ENCODE measurements around the gene C4orf54.

C4orf54 gene

DNA sequence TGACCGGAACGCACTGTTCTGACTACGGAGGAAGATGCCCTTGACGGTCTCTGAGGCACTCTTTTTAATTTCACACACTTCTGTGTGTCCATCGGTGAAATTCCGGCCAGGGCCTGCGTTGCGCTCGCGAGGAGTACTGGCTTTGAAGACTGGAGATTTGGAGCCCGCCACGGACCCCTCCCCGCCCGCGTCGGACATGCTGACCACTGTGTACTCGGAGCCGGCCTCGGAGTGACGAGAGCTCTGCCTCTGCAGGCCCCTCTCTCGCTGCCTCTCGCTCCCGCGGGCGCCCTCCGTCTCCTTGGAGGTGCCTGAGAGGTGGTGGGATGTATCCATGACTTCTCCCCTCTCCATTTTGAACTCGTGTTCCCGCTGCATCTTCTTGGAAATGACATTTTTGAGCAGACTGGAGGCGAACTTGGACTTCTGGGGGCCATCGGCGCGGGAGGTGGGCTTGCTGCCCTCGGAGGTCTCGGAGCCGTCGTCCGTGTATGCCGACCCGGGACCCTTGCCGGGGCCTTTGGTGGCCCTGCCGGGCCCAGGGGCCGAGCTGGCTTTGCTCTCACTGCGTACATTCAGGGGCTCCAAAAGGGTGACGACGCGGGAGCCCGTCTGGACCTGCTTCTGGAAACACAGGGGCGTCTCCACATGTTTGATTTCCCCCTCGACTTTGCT is 5.7 kb downstream of the C4orf54 start:
- DNase-seq = no peak

- no peak for DNase-seq
Observed at GRCh38 chr4:99651016-99651769, 6.4 kb downstream of the C4orf54 start.

GRCh38 chr4:99649778-99650177 is 7.8 kb downstream of the C4orf54 start:
- no peak for DNase-seq

DNA sequence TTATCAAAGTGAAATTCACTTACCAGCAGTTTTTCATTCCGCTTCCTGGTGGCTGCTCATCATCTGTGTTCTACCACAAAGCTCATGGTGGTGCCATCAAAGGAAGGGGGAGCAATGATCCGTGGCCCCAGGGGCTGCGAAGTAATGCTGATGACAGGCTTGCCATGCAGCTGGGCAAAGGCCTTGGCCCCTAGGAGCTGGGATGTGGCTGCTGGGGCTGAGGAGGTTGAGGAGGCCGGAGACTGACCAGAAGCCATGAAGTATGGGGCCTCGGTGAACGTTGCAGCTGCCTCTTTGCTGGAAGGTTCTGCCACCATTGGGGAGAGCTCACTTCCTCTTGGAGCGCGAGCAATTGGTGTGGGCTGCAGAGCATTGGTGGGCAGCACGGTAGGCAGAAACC is 8.4 kb downstream of the C4orf54 start:
- DNase-seq = no peak

GRCh38 chr4:99648321-99648720 is 9.3 kb downstream of the C4orf54 start:
- no peak for DNase-seq

- DNase-seq = no peak
Observed at GRCh38 chr4:99647071-99647470, 10.6 kb downstream of the C4orf54 start.

DNA sequence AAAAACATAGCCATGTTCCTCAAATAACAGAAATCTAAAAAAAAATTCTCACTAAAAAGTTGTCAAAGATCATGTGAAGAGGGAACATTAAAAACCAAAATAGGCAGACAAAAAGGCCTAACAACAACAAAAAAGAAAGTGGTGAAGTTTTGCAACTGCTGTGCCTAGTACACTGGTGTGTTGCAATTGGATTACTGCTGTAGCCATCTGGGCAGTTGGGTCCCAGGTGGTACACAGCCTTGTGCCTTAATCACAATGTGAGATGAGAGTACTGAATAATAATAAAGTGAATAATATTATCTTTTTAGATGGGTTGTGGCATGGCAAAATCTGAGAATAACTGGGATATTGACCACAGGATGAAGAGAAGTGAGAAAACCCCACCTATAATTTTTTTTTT is 12.0 kb downstream of the C4orf54 start:
- no peak for DNase-seq

- DNase-seq = no peak
Observed at GRCh38 chr4:99645036-99645435, 12.6 kb downstream of the C4orf54 start.

DNA sequence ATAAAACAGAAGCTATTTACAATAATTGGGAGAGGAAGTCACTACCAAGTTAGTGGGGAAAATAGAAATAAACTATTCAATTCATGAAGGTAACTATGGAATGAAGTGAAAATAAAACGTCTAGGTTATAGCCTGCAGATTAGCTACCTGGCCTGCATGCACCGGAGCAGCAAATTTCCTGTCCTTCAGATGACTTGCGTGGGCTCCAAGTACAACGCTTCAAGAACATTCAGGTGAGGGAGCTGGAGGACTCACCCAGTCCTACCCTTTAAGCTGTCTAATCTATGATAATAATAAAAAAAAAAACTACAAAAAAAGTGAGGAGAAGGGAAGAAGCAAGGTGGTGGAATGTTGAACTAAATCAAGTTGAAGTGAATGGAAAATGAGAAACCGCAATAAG is 13.2 kb downstream of the C4orf54 start:
- DNase-seq = no peak

- no peak for DNase-seq
Observed at GRCh38 chr4:99642725-99643489, 14.7 kb downstream of the C4orf54 start.

DNA sequence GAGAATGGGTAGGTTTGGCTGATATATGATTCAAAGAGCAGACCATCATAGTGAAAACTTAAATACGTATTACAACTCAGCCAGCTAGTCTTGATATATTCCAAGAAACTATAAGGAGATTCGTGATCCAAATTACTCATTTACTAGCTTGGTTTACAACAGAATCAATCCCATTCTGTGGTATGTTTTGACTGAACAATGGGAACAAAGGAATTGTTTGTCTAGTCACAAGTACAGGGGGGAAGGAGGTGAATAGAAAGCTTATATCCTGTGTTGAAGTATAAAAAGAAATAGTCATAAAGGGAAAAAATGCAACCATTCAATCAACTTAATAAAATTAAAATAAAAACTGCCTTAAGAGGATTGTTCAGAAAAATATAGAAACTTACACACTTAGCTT is 17.0 kb downstream of the C4orf54 start:
- no peak for DNase-seq

- no peak for DNase-seq
Observed at GRCh38 chr4:99637174-99637573, 20.5 kb downstream of the C4orf54 start.

DNA sequence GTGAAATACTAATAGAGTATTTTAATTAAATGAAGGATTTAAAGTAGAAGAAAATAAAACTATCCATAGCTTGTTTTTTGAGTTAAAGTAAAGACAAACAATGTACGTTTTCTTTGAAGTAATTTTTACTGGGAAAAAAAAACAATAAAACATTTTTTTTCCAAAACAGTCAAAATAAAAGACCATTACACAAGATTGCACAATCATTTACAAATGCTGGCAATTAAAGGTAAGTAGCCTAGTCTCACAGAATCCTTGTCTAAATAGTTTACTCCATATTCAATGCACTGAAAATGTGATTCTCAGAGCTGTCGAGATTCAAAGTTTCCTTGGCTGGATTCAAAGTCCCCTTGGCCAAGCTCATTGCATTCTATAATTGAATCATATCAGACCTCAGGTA is 21.2 kb downstream of the C4orf54 start:
- DNase-seq = no peak

- DNase-seq = no peak
Observed at GRCh38 chr4:99635601-99636000, 22.0 kb downstream of the C4orf54 start.

DNA sequence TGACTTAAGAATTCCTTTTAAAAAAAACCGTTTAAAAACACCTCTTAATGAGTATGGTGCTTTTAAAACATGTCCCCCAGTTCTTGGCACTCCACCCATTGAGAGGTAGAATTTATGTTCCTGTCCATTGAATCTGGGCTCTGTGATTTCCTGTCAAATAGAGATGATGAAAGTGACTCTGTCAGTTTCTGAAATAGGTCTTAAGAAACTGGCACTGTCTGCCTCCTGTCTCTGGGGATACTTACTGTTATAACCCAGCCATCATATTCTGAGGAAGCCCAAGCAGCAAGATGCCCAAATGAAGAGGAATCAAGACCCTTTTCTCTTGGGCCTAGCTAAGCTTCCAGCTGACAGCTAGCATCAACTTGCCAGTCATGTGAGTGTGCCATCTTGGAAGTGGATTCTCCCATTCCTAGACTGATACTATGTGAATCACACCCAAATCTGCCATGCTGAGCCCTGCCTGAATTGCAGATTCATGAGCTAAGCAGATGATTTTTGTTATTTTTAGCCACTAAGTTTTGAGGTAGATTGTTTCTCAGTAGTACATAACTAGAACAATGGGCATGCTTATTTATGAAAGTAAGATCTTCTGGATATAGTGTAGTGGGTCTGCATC is 22.8 kb downstream of the C4orf54 start:
- DNase-seq = no peak

DNA sequence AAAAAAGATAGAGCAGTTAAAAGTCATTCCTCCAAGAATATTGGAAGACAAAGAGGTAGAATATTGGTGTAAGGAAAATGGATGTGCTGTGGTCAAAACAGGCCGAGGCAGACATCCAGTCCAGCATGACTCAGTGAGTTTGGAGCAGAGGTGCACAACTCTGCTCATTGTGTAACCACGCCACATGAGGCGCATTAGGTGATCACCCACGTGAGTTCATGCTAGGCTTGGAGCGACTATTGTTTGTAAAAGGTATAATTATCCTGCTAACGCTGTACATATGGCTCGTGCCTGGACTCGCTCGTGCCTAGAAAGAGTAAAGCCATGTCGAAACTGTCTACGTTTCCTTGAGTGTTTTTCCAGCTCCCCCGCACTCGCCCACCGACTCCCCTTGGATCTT is 23.9 kb downstream of the C4orf54 start:
- DNase-seq = no peak

GRCh38 chr4:99630857-99631360 is 26.7 kb downstream of the C4orf54 start:
- DNase-seq = no peak

DNA sequence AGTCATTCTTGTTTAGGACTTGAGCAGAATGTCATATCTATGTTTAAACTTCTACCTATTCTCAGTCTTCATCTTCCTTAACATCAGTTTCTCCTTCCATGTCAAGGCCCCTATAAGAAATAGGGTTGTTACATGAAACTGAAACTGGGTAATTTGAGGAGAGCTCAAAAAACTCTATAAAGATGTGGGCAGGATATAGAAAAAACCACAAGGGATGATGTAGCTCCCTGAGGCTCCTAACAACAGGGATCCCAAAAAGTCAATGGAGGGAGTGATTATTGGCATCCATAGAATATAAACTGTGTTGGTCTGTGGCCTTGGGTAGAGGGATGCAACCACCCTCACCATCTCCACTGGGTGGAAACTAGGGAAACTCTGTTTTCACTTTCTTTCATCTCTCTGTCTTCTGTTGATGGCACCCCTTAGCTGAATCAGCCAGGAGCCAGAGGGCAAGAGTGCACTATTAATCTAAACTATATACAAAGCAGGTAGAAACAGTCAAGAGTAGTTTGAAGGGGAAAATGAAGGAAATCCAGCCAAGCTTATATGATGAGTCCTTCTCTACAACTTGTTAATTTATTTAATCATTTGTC is 27.6 kb downstream of the C4orf54 start:
- DNase-seq = no peak

- no peak for DNase-seq
Observed at GRCh38 chr4:99628040-99628439, 29.6 kb downstream of the C4orf54 start.

DNA sequence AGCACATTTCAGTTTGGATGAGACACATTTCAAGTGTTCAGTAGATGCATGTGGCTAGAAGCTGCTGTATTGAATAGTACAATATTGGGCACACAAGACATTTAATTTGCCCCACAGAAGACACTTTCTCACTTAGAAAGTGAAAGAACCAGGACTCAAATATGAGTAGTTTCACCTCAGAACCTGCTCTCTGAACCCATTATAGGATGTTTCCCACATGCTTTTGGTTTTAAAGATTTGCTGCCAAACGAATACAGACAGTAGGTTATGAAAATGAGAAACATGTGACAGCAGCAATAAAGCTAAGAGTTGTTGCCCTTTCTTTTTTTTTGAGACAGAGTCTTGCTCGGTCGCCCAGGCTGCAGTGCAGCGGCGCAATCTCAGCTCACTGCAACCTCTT is 32.3 kb downstream of the C4orf54 start:
- DNase-seq = no peak

DNA sequence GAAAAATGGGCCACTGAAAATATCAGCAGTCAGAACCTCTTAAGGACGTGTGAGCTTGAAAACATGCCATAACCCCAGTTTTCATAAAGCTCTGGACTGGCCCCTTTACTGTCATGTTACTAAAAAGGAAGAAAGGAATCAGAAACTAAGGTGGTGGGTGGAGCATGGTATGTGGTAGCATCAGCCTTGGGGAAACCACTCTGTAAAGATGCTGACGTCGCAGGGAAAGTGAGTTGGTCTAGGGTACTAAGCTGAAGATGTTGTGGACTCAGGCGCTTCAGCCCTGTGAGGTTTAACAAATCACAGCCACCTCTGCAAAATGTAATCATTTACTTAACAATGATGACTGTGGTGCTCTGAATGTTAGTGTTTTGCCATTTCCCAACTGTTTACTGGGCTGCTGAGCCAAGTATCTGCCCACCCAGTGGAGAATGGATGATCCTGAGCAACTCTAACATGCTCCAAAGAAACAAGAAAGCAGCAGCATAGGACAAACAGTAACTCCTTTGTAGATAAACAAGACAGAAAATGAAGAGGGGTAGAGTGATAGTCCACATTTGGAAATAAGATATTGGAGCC is 33.4 kb downstream of the C4orf54 start:
- no peak for DNase-seq

- DNase-seq = no peak
Observed at GRCh38 chr4:99622341-99622740, 35.3 kb downstream of the C4orf54 start.

DNA sequence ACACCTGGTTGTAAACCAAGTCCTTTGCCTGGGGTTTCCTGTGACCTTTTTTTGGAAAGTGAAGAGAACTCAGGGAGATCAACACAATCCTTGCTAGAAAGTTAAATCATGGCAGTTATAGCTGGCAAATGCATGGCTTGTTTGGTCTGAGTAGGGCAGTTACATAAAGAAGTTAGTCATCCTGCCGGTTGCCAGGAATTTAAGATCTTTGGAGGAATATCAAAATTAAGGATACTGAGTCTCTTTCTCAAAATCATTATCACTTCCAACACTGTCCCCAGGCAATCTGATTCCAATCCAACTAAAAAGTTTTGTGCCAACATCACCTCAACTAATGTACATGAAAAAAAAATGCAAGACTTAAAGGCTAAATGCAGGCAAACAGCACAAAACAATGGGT is 40.3 kb downstream of the C4orf54 start:
- no peak for DNase-seq
